ENCODE measurements around the gene SIM2.
A peak's percentile ranks its signal among the peaks of the same experiment; 100 is the strongest.
"Not testable (repeated sequence)": the region's sequence is repeated elsewhere in the genome, so short reads cannot be mapped to it uniquely, and the experiment has no call there.

Gene SIM2

DNA sequence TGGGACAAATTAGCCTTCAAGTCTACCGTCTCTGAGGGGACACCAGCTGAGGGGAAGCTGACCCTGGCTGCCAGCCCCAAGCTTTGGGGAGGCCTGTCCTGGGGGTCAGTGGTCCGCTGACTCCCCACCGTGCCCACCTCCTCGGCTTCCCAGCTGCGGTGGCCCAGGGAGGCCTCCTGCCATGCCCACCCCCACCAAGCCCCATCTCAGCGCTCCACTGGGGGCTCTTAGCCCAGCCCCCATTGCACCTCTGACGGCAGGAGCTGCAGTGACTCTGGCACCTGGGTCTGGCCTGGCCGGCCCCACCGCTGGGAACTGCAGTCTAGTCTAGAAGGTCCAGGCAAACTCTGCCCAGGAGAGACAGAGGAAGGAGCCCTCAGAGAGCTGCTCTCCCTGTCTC is 30.2 kb upstream of the SIM2 start:
- Histone ChIP-seq H3K9ac (ENCODE audit: low read length) (no peak overlapping the region), H3K4me1 (ENCODE audit: control insufficient read depth, insufficient read depth, low read length) (no peaks in the 10 kb centered on the region), H3K27ac (ENCODE audit: low read depth, low read length) (no peak overlapping the region), H3K36me3 (ENCODE audit: control insufficient read depth, insufficient read depth, low read length) (no peaks in the 10 kb centered on the region), H3K4me3 (ENCODE audit: low read depth, low read length) (no peak overlapping the region), H3K9me3 (ENCODE audit: control insufficient read depth, insufficient read depth, low read depth, low read length) (no peaks in the 10 kb centered on the region), H3K27me3 (ENCODE audit: control insufficient read depth, insufficient read depth, low read length) (peaks cover 37% of the 10 kb centered on the region)

GRCh38 chr21:36671836-36672235 is 27.1 kb upstream of the SIM2 start:
- H3K9ac ChIP-seq (ENCODE audit: low read length), result no peak overlapping the region
- no peak overlapping the region for H3K4me3 ChIP-seq (ENCODE audit: low read depth, low read length)
- H3K4me1 ChIP-seq (ENCODE audit: control insufficient read depth, insufficient read depth, low read length), result peaks cover 9% of the 10 kb centered on the region
- H3K9me3 ChIP-seq (ENCODE audit: control insufficient read depth, insufficient read depth, low read depth, low read length), result no peaks in the 10 kb centered on the region
- peaks cover 45% of the 10 kb centered on the region for H3K27me3 ChIP-seq (ENCODE audit: control insufficient read depth, insufficient read depth, low read length)
- no peak overlapping the region for H3K27ac ChIP-seq (ENCODE audit: low read depth, low read length)
- H3K36me3 ChIP-seq (ENCODE audit: control insufficient read depth, insufficient read depth, low read length), result no peaks in the 10 kb centered on the region

- H3K9me3 ChIP-seq (ENCODE audit: control insufficient read depth, insufficient read depth, low read depth, low read length); H3K36me3 ChIP-seq (ENCODE audit: control insufficient read depth, insufficient read depth, low read length); H3K9ac ChIP-seq (ENCODE audit: low read length); H3K4me3 ChIP-seq (ENCODE audit: low read depth, low read length); H3K27ac ChIP-seq (ENCODE audit: low read depth, low read length): not testable (repeated sequence)
- Histone ChIP-seq H3K4me1 (ENCODE audit: control insufficient read depth, insufficient read depth, low read length) (peaks cover 10% of the 10 kb centered on the region), H3K27me3 (ENCODE audit: control insufficient read depth, insufficient read depth, low read length) (peaks cover 50% of the 10 kb centered on the region)
These were observed 26.6 kb upstream of the SIM2 start for GRCh38 chr21:36672296-36672695.

GRCh38 chr21:36672737-36673136 is 26.2 kb upstream of the SIM2 start:
- Histone ChIP-seq H3K36me3 (ENCODE audit: control insufficient read depth, insufficient read depth, low read length) (no peaks in the 10 kb centered on the region), H3K9me3 (ENCODE audit: control insufficient read depth, insufficient read depth, low read depth, low read length) (no peaks in the 10 kb centered on the region), H3K27me3 (ENCODE audit: control insufficient read depth, insufficient read depth, low read length) (peaks cover 54% of the 10 kb centered on the region), H3K4me3 (ENCODE audit: low read depth, low read length) (no peak overlapping the region), H3K9ac (ENCODE audit: low read length) (no peak overlapping the region), H3K27ac (ENCODE audit: low read depth, low read length) (no peak overlapping the region), H3K4me1 (ENCODE audit: control insufficient read depth, insufficient read depth, low read length) (peaks cover 10% of the 10 kb centered on the region)

DNA sequence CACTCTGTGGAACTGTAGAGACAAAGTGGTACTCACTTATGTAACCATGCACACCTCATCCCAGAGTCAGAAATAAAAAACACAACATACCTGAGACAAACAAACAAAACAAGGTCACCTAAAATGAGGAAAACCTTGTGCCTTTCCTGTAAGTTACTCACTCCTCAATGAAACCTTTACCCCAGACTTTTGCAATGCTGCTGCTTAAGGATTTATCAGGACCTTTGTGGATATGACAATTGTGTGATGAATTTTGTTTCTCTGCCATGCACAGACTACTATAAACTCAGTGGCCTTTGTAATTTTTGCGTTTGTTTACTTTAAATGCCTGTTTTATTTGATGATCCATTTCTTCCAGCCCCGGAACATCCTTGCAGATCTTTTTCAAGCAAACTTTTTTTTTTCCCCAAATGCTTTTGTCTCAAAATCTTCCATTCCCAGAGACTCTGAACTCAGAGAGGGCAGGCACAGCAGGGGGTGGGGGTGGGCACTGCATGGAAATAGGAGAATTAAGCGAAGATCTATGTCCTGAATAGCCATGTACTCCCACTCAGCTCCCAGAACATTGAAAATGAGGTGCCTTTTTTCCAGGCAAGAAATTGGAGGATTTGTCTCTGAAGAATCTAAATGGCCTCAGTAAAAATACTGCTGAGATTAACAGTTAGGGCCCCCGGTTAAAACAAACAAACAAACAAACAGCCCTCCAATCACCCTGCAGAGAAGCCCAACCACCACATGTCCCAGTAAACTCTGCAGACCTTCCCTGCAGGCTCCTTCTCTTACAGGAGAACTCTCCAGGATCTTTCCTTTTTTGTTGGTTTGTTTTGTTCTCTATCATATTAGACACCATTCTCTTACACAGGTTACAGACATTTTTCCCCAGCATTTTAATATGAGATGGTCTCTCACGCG is 22.6 kb upstream of the SIM2 start:
- Histone ChIP-seq H3K27ac (ENCODE audit: low read depth, low read length) (no peak overlapping the region), H3K36me3 (ENCODE audit: control insufficient read depth, insufficient read depth, low read length) (no peaks in the 10 kb centered on the region), H3K9me3 (ENCODE audit: control insufficient read depth, insufficient read depth, low read depth, low read length) (peaks cover 8% of the 10 kb centered on the region), H3K9ac (ENCODE audit: low read length) (no peak overlapping the region), H3K4me3 (ENCODE audit: low read depth, low read length) (peak overlapping the region; percentile 18; the same call in 1 of the 2 replicates), H3K27me3 (ENCODE audit: control insufficient read depth, insufficient read depth, low read length) (peaks cover 50% of the 10 kb centered on the region), H3K4me1 (ENCODE audit: control insufficient read depth, insufficient read depth, low read length) (peaks cover 10% of the 10 kb centered on the region)

DNA sequence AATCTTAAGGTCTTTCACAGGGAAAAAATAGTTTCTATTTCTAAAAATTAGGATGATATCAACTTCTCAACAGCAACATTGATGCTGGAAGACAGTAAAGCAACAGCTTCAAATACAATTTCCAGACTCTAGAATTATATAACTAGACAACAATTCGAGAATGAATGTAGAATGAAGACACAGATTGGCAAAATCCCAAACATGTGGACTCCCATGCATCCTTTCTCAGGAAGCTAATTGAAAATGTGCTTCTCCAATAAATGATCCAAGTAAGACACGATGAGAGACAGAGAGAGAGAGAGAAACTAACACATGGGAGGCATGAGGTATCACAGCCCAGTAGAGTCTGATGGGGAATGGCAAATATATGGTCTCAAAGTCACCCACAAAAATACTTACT is 21.5 kb upstream of the SIM2 start:
- H3K4me3 ChIP-seq (ENCODE audit: low read depth, low read length), result no peak overlapping the region
- H3K4me1 ChIP-seq (ENCODE audit: control insufficient read depth, insufficient read depth, low read length), result peaks cover 10% of the 10 kb centered on the region
- H3K27ac ChIP-seq (ENCODE audit: low read depth, low read length), result no peak overlapping the region
- peaks cover 50% of the 10 kb centered on the region for H3K27me3 ChIP-seq (ENCODE audit: control insufficient read depth, insufficient read depth, low read length)
- no peaks in the 10 kb centered on the region for H3K36me3 ChIP-seq (ENCODE audit: control insufficient read depth, insufficient read depth, low read length)
- peaks cover 14% of the 10 kb centered on the region for H3K9me3 ChIP-seq (ENCODE audit: control insufficient read depth, insufficient read depth, low read depth, low read length)
- no peak overlapping the region for H3K9ac ChIP-seq (ENCODE audit: low read length)

- Histone ChIP-seq H3K27ac (ENCODE audit: low read depth, low read length) (no peak overlapping the region), H3K9ac (ENCODE audit: low read length) (no peak overlapping the region), H3K27me3 (ENCODE audit: control insufficient read depth, insufficient read depth, low read length) (peaks cover 59% of the 10 kb centered on the region), H3K4me3 (ENCODE audit: low read depth, low read length) (no peak overlapping the region), H3K36me3 (ENCODE audit: control insufficient read depth, insufficient read depth, low read length) (no peaks in the 10 kb centered on the region), H3K9me3 (ENCODE audit: control insufficient read depth, insufficient read depth, low read depth, low read length) (peaks cover 14% of the 10 kb centered on the region), H3K4me1 (ENCODE audit: control insufficient read depth, insufficient read depth, low read length) (peaks cover 10% of the 10 kb centered on the region)
These were observed 20.4 kb upstream of the SIM2 start for GRCh38 chr21:36678538-36678937.

- Histone ChIP-seq H3K27ac (ENCODE audit: low read depth, low read length) (no peak overlapping the region), H3K36me3 (ENCODE audit: control insufficient read depth, insufficient read depth, low read length) (no peaks in the 10 kb centered on the region), H3K27me3 (ENCODE audit: control insufficient read depth, insufficient read depth, low read length) (peaks cover 62% of the 10 kb centered on the region), H3K4me1 (ENCODE audit: control insufficient read depth, insufficient read depth, low read length) (peaks cover 8% of the 10 kb centered on the region), H3K9ac (ENCODE audit: low read length) (no peak overlapping the region), H3K9me3 (ENCODE audit: control insufficient read depth, insufficient read depth, low read depth, low read length) (peaks cover 14% of the 10 kb centered on the region), H3K4me3 (ENCODE audit: low read depth, low read length) (no peak overlapping the region)
These were observed 17.7 kb upstream of the SIM2 start for GRCh38 chr21:36681117-36681631.

DNA sequence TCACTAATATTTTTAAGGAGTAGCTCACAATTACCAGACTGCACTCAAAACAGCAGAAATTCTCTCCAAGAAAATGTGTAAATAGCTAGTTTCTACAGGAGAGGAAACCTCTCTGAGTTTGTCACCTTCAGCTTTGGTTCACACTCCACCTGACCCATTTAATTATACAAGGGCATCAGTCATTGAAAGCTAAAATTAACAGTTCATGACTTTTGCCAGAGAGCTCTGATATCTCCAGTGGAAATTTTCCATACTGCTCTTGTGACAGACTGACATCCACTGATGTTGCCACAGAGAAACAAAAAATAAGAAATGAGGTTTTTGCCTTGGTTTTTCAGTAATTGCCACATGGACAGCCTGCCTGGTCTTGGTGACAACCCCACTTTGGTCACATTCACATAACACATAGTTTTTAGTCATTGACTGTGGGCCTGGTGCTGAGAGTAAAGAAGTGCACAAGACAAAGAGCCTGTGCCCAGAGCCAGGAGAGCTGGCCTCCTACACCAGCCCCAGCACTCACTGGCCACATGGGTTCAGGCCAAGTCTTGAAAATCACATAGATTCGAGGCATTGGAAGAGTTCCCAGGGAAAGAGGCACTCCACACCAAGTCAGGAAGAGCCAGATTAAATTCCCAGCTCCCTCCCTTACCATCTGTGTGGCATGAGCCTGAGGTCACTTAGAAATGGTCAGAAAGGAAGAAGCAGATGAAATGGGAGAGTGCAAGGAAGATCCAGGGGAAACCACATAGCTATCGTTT is 13.8 kb upstream of the SIM2 start:
- Histone ChIP-seq H3K4me1 (ENCODE audit: control insufficient read depth, insufficient read depth, low read length) (no peaks in the 10 kb centered on the region), H3K27me3 (ENCODE audit: control insufficient read depth, insufficient read depth, low read length) (peaks cover 76% of the 10 kb centered on the region), H3K9me3 (ENCODE audit: control insufficient read depth, insufficient read depth, low read depth, low read length) (peaks cover 14% of the 10 kb centered on the region)

GRCh38 chr21:36686955-36687354 is 12.0 kb upstream of the SIM2 start:
- Histone ChIP-seq H3K36me3 (ENCODE audit: control insufficient read depth, insufficient read depth, low read length) (no peaks in the 10 kb centered on the region), H3K9ac (ENCODE audit: low read length) (no peak overlapping the region), H3K27me3 (ENCODE audit: control insufficient read depth, insufficient read depth, low read length) (peaks cover 94% of the 10 kb centered on the region), H3K4me1 (ENCODE audit: control insufficient read depth, insufficient read depth, low read length) (0 out of 2 replicates have a peak, but pooled peaks cover under 1% of the 10 kb centered on the region), H3K4me3 (ENCODE audit: low read depth, low read length) (no peak overlapping the region), H3K9me3 (ENCODE audit: control insufficient read depth, insufficient read depth, low read depth, low read length) (0 out of 2 replicates have a peak, but pooled peaks cover under 1% of the 10 kb centered on the region), H3K27ac (ENCODE audit: low read depth, low read length) (no peak overlapping the region)

More for the DNA sequence above, 13.8 kb upstream of the SIM2 start:
- H3K9ac ChIP-seq (ENCODE audit: low read length), result no peak overlapping the region
- no peaks in the 10 kb centered on the region for H3K36me3 ChIP-seq (ENCODE audit: control insufficient read depth, insufficient read depth, low read length)
- no peak overlapping the region for H3K4me3 ChIP-seq (ENCODE audit: low read depth, low read length)
- H3K27ac ChIP-seq (ENCODE audit: low read depth, low read length), result no peak overlapping the region

DNA sequence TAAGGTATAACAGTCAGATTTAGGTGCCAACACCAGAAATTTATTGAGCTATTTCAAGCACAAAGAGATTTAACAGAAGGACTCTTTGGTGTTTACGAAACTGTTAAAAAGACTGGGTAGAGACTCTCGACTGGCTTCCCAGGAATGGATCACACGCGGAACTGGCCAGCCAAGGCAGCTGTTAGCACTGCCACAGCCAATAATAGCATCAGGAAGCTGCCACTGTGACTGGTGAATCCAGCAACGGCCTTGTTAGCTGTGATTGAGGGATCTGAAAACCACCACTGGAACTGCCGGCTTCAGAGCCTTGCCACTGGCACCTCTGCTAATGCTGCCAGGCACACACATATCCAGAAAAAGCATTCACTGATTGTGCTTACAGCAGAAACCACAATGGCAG is 10.6 kb upstream of the SIM2 start:
- H3K36me3 ChIP-seq (ENCODE audit: control insufficient read depth, insufficient read depth, low read length), result no peaks in the 10 kb centered on the region
- peaks cover 96% of the 10 kb centered on the region for H3K27me3 ChIP-seq (ENCODE audit: control insufficient read depth, insufficient read depth, low read length)
- H3K4me3 ChIP-seq (ENCODE audit: low read depth, low read length), result no peak overlapping the region
- no peaks in the 10 kb centered on the region for H3K9me3 ChIP-seq (ENCODE audit: control insufficient read depth, insufficient read depth, low read depth, low read length)
- H3K9ac ChIP-seq (ENCODE audit: low read length), result no peak overlapping the region
- peaks cover 8% of the 10 kb centered on the region for H3K4me1 ChIP-seq (ENCODE audit: control insufficient read depth, insufficient read depth, low read length)
- H3K27ac ChIP-seq (ENCODE audit: low read depth, low read length), result no peak overlapping the region

Measured in HUES6 (cell line).